Liver (tissue), 9 donors: ENCODE results near the gene CKS2. TPM values are rescaled to one million over a fixed set of nuclear protein-coding genes. Genes with fewer than 3 reads are reported as not detected.

ENCODE experiments used
- DNase-seq: peaks from one replicate; pipeline ENCODE4 v3.0.0-alpha.2; 2017; ENCODE audit warnings: low spot score
- H3K27ac ChIP-seq, 2 donors: one replicate each; pipeline ENCODE4 v1.7.0; 2013; ENCODE audit warnings: inconsistent platforms in 2 of 2, low read length in 2 of 2, control low read depth in 1 of 2, low read depth in 1 of 2, mild to moderate bottlenecking in 1 of 2
- H3K27me3 ChIP-seq, 4 donors: one replicate each; pipeline versions ENCODE4 v1.6.1 to v1.7.0; 2013; ENCODE audit warnings: low read length in 3 of 4, inconsistent platforms in 1 of 4, mild to moderate bottlenecking in 1 of 4, moderate library complexity in 1 of 4; ENCODE audit not compliant: control insufficient read depth in 4 of 4, insufficient read depth in 4 of 4
- H3K36me3 ChIP-seq, 4 donors: one replicate each; pipeline versions ENCODE4 v1.6.1 to v1.7.0; 2013; ENCODE audit warnings: low read length in 3 of 4, mild to moderate bottlenecking in 3 of 4, low read depth in 1 of 4, moderate library complexity in 1 of 4; ENCODE audit not compliant: control insufficient read depth in 4 of 4, insufficient read depth in 3 of 4
- H3K4me1 ChIP-seq, 4 donors: one replicate each; pipeline versions ENCODE4 v1.6.1 to v1.7.0; 2013; ENCODE audit warnings: low read length in 3 of 4, mild to moderate bottlenecking in 3 of 4, moderate library complexity in 1 of 4; ENCODE audit not compliant: control insufficient read depth in 4 of 4, insufficient read depth in 4 of 4
- H3K4me3 ChIP-seq, 3 donors: one replicate each; pipeline versions ENCODE4 v1.6.1 to v1.7.0; 2013; ENCODE audit warnings: low read length in 3 of 3, control low read depth in 1 of 3, low read depth in 1 of 3, mild to moderate bottlenecking in 1 of 3
- H3K9ac ChIP-seq, 2 donors: one replicate each; pipeline ENCODE4 v1.7.0; 2013; ENCODE audit warnings: low read length in 2 of 2, mild to moderate bottlenecking in 2 of 2, moderate library complexity in 2 of 2, control low read depth in 1 of 2, low read depth in 1 of 2
- H3K9me3 ChIP-seq, 4 donors: one replicate each; pipeline versions ENCODE4 v1.6.1 to v1.7.0; 2013; ENCODE audit warnings: low read length in 3 of 4; ENCODE audit not compliant: control insufficient read depth in 4 of 4
- ATF3 ChIP-seq: IDR thresholded peaks from 2 replicates; pipeline ENCODE4 v1.6.1; 2016; ENCODE audit warnings: antibody characterized with exemption
- EGR1 ChIP-seq, 2 donors: IDR thresholded peaks; 2 replicates each; pipeline ENCODE4 v1.6.1; 2016 to 2018; ENCODE audit warnings: antibody characterized with exemption in 2 of 2, low read depth in 2 of 2
- FOXA1 ChIP-seq: IDR thresholded peaks from 2 replicates; pipeline ENCODE4 v1.6.1; 2016; ENCODE audit warnings: antibody characterized with exemption
- FOXA2 ChIP-seq: IDR thresholded peaks from 2 replicates; pipeline ENCODE4 v1.6.1; 2016; ENCODE audit warnings: antibody characterized with exemption
- GABPA ChIP-seq, 2 donors: IDR thresholded peaks in 1 of 2; conservative IDR thresholded peaks in 1 of 2; 2 replicates each; pipeline ENCODE4 v1.6.1; 2016; ENCODE audit warnings: antibody characterized with exemption in 2 of 2, mild to moderate bottlenecking in 1 of 2, moderate library complexity in 1 of 2
- HNF4A ChIP-seq, 2 donors: conservative IDR thresholded peaks; 2 replicates each; pipeline ENCODE4 v1.6.1; 2016; ENCODE audit warnings: antibody characterized with exemption in 2 of 2, mild to moderate bottlenecking in 2 of 2
- HNF4G ChIP-seq: IDR thresholded peaks from 2 replicates; pipeline ENCODE4 v1.6.1; 2016; ENCODE audit warnings: antibody characterized with exemption
- JUND ChIP-seq, 2 donors: IDR thresholded peaks; 2 replicates each; pipeline ENCODE4 v1.6.1; 2016; ENCODE audit warnings: antibody characterized with exemption in 2 of 2
- RXRA ChIP-seq, 2 donors: IDR thresholded peaks; 2 replicates each; pipeline ENCODE4 v1.6.1; 2017 to 2018; ENCODE audit warnings: antibody characterized with exemption in 2 of 2, mild to moderate bottlenecking in 1 of 2
- SP1 ChIP-seq: IDR thresholded peaks from 2 replicates; pipeline ENCODE4 v1.6.1; 2018; ENCODE audit warnings: antibody characterized with exemption, mild to moderate bottlenecking
- TAF1 ChIP-seq: conservative IDR thresholded peaks from 2 replicates; pipeline ENCODE4 v1.6.1; 2016; ENCODE audit warnings: antibody characterized with exemption, mild to moderate bottlenecking
- ZBTB33 ChIP-seq: IDR thresholded peaks from 2 replicates; pipeline ENCODE4 v1.6.1; 2016; ENCODE audit warnings: antibody characterized with exemption
- WGBS: extraction: QIAGEN DNeasy Blood & Tissue Kit; methylation state at CpG from one replicate; pipeline ENCODE4 v1.1.7; 2013; 5-methylcytosine and 5-hydroxymethylcytosine counted together
- polyA plus RNA-seq, 2 donors: library from polyadenylated mRNA; stranded (reverse) in 1 of 2; unstranded in 1 of 2; fragments of 200-250 nt in 1 of 2; fragments of >200 nt in 1 of 2; fragmentation: Nextera tagmentation in 1 of 2; extraction: Ambion mirVana in 1 of 2; gene quantifications; one replicate each; pipeline versions ENCODE4 v1.2.1 to v1.2.3, GENCODE V29; 2013 to 2015
- total RNA-seq, 2 donors: library from RNA; depleted of rRNA; stranded (reverse); fragments of >200 nt; gene quantifications; one replicate each; pipeline ENCODE4 v1.2.3, GENCODE V29; 2014
- TF ChIP-seq, protein P1 (sequence below): IDR thresholded peaks from 2 replicates; pipeline ENCODE4 v1.6.1; 2016; ENCODE audit warnings: antibody characterized with exemption, mild to moderate bottlenecking
- donor health status: healthy.
- donor health status: healthy.
- donor health status: healthy.
- donor health status: healthy.
- donor health status: healthy.

Gene CKS2
- total and polyA plus RNA-seq, 4 donors: 3.1 to 79.7 (median 17.7) TPM

DNA sequence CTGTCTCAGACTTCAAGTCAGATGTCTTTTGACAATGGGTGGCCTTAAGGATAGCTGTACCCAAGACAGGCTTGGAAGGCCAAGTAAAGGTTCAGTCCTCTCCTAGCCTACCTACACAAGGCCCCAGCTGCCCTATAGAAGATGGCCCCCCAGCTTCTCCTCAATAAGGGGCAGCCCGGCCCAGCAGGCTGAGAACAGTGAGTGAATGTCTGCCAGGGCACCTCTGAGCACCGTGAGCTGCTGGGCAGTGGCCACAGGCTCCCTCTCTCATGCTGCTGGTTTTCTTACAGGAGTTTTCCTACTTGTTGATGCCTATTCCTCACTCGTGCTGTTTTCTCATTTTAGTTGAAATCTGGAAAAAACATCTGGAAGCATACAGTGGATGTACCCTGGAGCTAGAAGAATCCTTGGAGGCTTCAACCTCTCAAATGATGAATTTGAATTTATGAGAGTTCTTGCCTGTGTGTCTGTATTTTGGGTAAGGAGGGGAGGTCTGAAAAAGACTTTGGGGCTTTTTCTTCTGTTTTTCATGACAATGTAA is 47.5 kb downstream of the CKS2 start:
- Histone ChIP-seq H3K9me3 (no peaks in the 10 kb centered on the region), H3K4me1 (peaks cover 9 to 14% (median 10%) of the 10 kb centered on the region in 4 donors), H3K27ac (no peak overlapping the region), H3K36me3 (peaks cover 8 to 43% (median 31%) of the 10 kb centered on the region in 4 donors), H3K4me3 (no peak overlapping the region), H3K9ac (no peak overlapping the region), H3K27me3 (no peaks in the 10 kb centered on the region)
- TF ChIP-seq RXRA (IDR thresholded peaks at IDR 0.05): no peak
- no peak for TF ChIP-seq TAF1
- TF ChIP-seq ATF3: no peak
- TF ChIP-seq, protein P1, sequence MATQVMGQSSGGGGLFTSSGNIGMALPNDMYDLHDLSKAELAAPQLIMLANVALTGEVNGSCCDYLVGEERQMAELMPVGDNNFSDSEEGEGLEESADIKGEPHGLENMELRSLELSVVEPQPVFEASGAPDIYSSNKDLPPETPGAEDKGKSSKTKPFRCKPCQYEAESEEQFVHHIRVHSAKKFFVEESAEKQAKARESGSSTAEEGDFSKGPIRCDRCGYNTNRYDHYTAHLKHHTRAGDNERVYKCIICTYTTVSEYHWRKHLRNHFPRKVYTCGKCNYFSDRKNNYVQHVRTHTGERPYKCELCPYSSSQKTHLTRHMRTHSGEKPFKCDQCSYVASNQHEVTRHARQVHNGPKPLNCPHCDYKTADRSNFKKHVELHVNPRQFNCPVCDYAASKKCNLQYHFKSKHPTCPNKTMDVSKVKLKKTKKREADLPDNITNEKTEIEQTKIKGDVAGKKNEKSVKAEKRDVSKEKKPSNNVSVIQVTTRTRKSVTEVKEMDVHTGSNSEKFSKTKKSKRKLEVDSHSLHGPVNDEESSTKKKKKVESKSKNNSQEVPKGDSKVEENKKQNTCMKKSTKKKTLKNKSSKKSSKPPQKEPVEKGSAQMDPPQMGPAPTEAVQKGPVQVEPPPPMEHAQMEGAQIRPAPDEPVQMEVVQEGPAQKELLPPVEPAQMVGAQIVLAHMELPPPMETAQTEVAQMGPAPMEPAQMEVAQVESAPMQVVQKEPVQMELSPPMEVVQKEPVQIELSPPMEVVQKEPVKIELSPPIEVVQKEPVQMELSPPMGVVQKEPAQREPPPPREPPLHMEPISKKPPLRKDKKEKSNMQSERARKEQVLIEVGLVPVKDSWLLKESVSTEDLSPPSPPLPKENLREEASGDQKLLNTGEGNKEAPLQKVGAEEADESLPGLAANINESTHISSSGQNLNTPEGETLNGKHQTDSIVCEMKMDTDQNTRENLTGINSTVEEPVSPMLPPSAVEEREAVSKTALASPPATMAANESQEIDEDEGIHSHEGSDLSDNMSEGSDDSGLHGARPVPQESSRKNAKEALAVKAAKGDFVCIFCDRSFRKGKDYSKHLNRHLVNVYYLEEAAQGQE: no peak
- TF ChIP-seq SP1: no peak
- TF ChIP-seq ZBTB33: no peak
- no peak for TF ChIP-seq EGR1 (IDR thresholded peaks at IDR 0.05; ENCODE audit: low read depth in 2 of 2)
- no peak for TF ChIP-seq HNF4G
- TF ChIP-seq JUND (IDR thresholded peaks at IDR 0.05): no peak
- TF ChIP-seq FOXA1: no peak
- DNase-seq: peak; percentile 30
- 93% methylated on average over 3 of the region's 3 CpGs for WGBS

GRCh38 chr9:89358985-89359384 is 48.0 kb downstream of the CKS2 start:
- TF ChIP-seq HNF4A (conservative IDR thresholded peaks at IDR 0.05): no peak
- no peak for TF ChIP-seq ATF3
- TF ChIP-seq FOXA2: no peak
- no peak for TF ChIP-seq GABPA (IDR thresholded peaks at IDR 0.05 in 1 of 2, conservative IDR thresholded peaks at IDR 0.05 in 1 of 2)
- TF ChIP-seq ZBTB33: no peak
- TF ChIP-seq, protein P1: no peak
- no peak overlapping the region for H3K4me3 ChIP-seq
- H3K9ac ChIP-seq: no peak overlapping the region
- no peak overlapping the region for H3K27ac ChIP-seq
- WGBS: 85% methylated on average over 4 of the region's 4 CpGs
- no peaks in the 10 kb centered on the region for H3K9me3 ChIP-seq
- DNase-seq: peak; percentile 33
- H3K27me3 ChIP-seq: no peaks in the 10 kb centered on the region
- H3K36me3 ChIP-seq: peaks cover 8 to 43% (median 31%) of the 10 kb centered on the region in 4 donors
- H3K4me1 ChIP-seq: peaks cover 9 to 14% (median 10%) of the 10 kb centered on the region in 4 donors
